Activated T-cell treated with anti-CD3 and anti-CD28 coated beads for 4 hours (primary cell): ENCODE results near the gene SOX5.
"Not testable (repeated sequence)": the region's sequence is repeated elsewhere in the genome, so short reads cannot be mapped to it uniquely, and the experiment has no call there.

Source experiments
- DNase-seq: peaks from one replicate; pipeline ENCODE4 v3.0.0-alpha.2; 2020

Gene SOX5

DNA sequence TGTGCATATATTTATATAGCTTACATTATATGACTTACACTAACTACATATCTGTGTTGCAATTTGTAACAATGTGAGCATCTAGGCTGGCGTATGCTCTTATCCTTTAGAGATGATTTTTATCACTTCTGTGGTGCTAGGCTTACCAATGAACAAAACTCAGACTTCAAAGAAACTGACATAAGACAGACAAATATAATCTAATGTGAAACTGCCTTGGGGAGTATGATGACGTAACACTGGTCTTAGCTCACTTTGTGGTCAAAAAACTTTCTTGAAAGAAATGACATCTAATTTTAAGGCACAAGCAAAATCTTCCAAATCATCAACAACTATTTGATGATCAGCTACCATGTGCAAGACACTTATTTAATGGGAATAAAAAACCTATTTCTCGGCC lies 50.0 kb downstream of the SOX5 start:
- no peak for DNase-seq

GRCh38 chr12:23898121-23898520 lies 51.3 kb downstream of the SOX5 start:
- DNase-seq: no peak

GRCh38 chr12:23895792-23896218 lies 53.7 kb downstream of the SOX5 start:
- DNase-seq: no peak

GRCh38 chr12:23893611-23894010 lies 55.9 kb downstream of the SOX5 start:
- no peak for DNase-seq

DNA sequence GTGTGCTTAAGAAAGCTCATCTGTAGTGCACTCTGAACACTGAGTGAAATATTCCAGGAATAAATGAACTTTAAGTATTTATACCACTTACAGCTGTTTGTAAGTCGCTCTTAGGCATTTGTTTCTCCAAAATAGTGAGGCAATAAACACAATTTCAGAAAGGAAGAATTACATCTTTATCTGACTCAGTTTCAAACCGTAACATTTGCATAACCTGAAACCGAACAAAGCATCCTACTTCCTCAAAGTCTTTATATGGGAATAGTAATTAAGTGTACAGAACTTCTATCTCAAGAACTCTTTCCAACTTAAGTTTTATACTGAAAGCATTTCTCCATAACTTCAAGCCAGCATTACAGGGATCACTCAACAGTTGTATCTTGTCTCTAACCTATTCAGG lies 58.4 kb downstream of the SOX5 start:
- DNase-seq: no peak

DNA sequence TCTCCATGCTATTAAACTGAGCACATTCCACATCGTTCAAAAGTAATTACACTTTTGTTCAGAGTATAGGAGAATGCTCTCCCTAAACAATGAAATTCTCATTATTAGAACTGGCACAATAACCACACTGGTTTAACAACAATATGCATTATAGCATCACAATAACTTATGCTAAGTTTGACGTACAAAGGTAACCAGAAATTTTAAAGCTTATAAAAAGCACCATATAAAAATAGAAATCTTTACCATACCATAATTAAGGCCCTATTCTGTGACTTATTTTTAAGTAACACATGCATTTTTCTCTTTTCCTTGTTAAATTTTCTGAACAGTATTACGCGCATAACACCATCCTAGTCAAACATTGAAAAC lies 60.4 kb downstream of the SOX5 start:
- no peak for DNase-seq

- DNase-seq: no peak
Observed at GRCh38 chr12:23888396-23889068, 60.9 kb downstream of the SOX5 start.

GRCh38 chr12:23887055-23887835 lies 62.2 kb downstream of the SOX5 start:
- no peak for DNase-seq

DNA sequence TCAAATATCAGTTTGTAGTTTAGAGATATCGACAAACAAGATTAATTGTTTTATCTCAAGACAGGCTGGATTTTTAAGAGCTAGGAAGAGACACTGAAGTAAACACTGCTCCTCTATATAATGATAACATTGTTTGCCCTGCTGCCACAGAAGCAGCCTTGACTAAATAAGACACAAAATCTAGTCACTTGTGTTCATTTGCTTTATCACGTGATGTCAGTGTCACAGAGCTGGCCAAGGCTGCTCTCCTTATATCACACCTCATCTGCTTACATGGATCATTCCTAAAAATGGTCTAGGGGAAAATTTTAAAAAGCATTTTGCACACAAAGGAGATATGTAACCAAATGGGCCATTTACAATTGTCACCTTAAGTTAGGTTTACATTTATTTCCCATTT lies 64.1 kb downstream of the SOX5 start:
- no peak for DNase-seq

GRCh38 chr12:23884909-23885308 lies 64.6 kb downstream of the SOX5 start:
- no peak for DNase-seq

GRCh38 chr12:23880988-23881387 lies 68.5 kb downstream of the SOX5 start:
- DNase-seq: no peak

GRCh38 chr12:23876618-23877017 lies 72.9 kb downstream of the SOX5 start:
- DNase-seq: not testable (repeated sequence)

DNA sequence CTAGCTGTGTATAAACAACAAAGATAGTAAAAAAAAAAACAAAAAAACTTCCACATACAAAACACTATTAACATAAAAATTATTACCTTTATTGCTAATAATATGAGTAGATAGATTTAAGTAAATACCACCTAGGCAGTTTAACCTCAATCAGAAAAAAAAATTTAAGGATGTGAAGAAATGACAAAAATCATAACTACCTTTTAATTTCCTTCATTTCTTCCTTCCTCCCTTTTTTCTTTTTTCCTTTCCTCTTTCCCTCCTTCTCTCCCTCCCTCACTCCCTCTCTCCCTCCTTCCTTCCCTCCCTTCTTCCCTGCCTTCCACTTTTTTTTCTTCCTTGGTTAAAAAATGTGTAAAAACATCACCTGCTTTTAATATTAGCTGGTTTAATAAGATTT lies 81.7 kb downstream of the SOX5 start:
- DNase-seq: no peak

DNA sequence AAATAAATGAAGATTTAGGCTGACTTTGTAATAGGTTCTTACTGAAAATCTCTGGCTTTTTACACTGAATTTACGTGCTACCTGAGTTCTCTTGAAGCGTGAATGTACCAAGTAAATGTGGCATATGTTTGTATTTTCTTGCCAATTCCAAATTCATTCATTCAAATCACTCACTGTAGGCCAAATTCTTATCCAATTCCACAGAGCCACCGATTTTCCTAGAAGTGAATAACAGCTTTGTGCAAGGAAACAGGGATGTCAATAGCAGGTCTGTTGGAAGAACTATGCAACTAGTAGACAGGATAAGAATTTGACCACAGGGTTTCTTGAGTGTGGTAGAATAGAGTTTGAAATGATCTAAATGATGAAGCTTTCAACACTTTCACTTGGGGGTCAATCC lies 86.8 kb downstream of the SOX5 start:
- no peak for DNase-seq

DNA sequence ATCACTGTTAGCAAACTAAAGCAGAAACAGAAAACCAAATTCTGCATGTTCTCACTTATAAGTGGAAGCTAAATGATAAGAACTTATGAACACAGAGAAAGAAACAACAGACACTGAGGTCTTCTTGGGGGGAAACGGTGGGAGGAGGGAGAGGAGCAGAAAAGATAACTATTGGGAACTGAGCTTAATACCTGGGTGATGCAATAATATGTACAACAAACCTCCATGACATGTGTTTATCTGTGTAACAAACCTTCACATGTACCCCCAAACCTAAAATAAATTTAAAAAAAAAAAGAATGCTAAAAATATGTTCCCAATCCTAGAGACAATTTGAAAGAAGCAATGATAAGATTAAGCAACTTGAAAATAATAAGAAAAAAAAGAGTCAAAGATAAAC lies 89.5 kb downstream of the SOX5 start:
- DNase-seq: no peak

GRCh38 chr12:23857178-23857577 lies 92.3 kb downstream of the SOX5 start:
- no peak for DNase-seq

GRCh38 chr12:23855813-23856212 lies 93.7 kb downstream of the SOX5 start:
- no peak for DNase-seq

DNA sequence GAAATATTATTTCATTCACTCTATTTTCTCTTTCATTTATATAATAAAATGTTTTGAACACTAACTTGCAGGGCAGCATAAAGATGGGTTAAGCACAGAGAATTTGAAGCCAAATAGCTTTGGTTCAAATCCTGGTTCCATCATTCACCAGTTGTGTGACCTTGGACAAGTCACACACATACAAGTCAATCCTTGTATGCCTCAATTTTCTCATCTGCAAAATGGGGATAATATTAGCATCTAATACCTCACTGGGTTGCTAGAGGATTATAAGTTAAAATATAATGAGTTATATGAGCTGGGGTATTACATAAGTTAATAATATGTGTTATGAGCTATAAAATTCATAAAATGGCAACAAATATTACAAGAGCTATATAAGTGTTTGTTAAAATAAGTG lies 94.9 kb downstream of the SOX5 start:
- no peak for DNase-seq

DNA sequence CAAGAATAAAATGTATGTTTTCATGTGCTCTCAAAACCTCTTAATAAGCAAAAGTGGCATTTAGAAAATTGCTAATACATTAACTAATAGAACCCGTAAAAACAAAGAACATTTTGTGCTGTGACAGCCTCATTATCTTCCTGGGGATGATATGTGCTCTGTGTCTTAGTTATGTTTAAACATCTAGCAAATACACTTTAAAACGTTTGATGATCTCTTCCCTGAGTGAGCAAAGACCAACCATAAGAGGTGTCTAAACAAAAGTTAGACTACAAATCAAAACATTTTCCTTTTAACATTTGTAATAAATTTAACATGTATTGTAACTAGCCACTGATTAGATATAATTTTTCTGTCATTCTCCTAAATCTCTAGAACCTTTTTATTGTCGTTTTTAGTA lies 95.8 kb downstream of the SOX5 start:
- no peak for DNase-seq

GRCh38 chr12:23851602-23852001 lies 97.9 kb downstream of the SOX5 start:
- DNase-seq: no peak

- no peak for DNase-seq
Observed at GRCh38 chr12:23847857-23848256, 101.6 kb downstream of the SOX5 start.

GRCh38 chr12:23843958-23844357 lies 105.5 kb downstream of the SOX5 start:
- no peak for DNase-seq

GRCh38 chr12:23834076-23834475 lies 115.4 kb downstream of the SOX5 start:
- DNase-seq: no peak

GRCh38 chr12:23831739-23832138 lies 117.7 kb downstream of the SOX5 start:
- no peak for DNase-seq

GRCh38 chr12:23830210-23830609 lies 119.3 kb downstream of the SOX5 start:
- DNase-seq: no peak
